Smooth muscle cell (in vitro differentiated cells): Measurements from ENCODE around the gene PPP1R13B. TPM values are rescaled to one million over a fixed set of nuclear protein-coding genes. Genes with fewer than 3 reads are reported as not detected.
A peak's percentile ranks its signal among the peaks of the same experiment; 100 is the strongest.

ENCODE experiments used
- DNase-seq: peaks from one replicate; lab custom pipeline; 2025; ENCODE audit not compliant: unreplicated experiment; lab: John Stamatoyannopoulos, UW
- H2AFZ ChIP-seq: fragments of 200-600 bp; sonication (generic); 2 replicates; pipeline ENCODE4 v1.6.0; 2016; ENCODE audit warnings: antibody characterized with exemption, low read depth, mild to moderate bottlenecking
- H3F3A ChIP-seq: fragments of 200-600 bp; sonication (generic); 2 replicates; pipeline ENCODE4 v1.6.0; 2017; ENCODE audit warnings: antibody characterized with exemption, low read depth
- H3K27ac ChIP-seq: fragments of 200-600 bp; sonication (generic); 2 replicates; pipeline ENCODE4 v1.5.1; 2016; ENCODE audit warnings: low read depth, mild to moderate bottlenecking
- H3K27me3 ChIP-seq: fragments of 200-600 bp; sonication (generic); 2 replicates; pipeline ENCODE4 v1.6.1; 2016; ENCODE audit warnings: low read depth, mild to moderate bottlenecking
- H3K36me3 ChIP-seq: fragments of 200-600 bp; sonication (generic); 2 replicates; pipeline ENCODE4 v1.5.1; 2016; ENCODE audit warnings: low read depth
- H3K4me1 ChIP-seq: fragments of 200-600 bp; sonication (generic); 2 replicates; pipeline ENCODE4 v1.5.1; 2016; ENCODE audit warnings: low read depth
- H3K4me2 ChIP-seq: fragments of 200-600 bp; sonication (generic); 2 replicates; pipeline ENCODE4 v1.6.0; 2016; ENCODE audit warnings: mild to moderate bottlenecking
- H3K4me3 ChIP-seq: fragments of 200-600 bp; sonication (generic); 2 replicates; pipeline ENCODE4 v1.5.1; 2016; ENCODE audit warnings: mild to moderate bottlenecking
- H3K79me2 ChIP-seq: fragments of 200-600 bp; sonication (generic); 2 replicates; pipeline ENCODE4 v1.6.0; 2016; ENCODE audit warnings: low read depth, mild to moderate bottlenecking
- H3K9ac ChIP-seq: fragments of 200-600 bp; sonication (generic); 2 replicates; pipeline ENCODE4 v1.6.0; 2016; ENCODE audit warnings: low read depth
- H3K9me3 ChIP-seq: fragments of 200-600 bp; sonication (generic); replicated peaks from 2 replicates; pipeline ENCODE4 v1.5.1; 2016; ENCODE audit warnings: low read depth
- H4K20me1 ChIP-seq: fragments of 200-600 bp; sonication (generic); 2 replicates; pipeline ENCODE4 v1.6.0; 2016; ENCODE audit warnings: low read depth
- WGBS: methylation state at CpG from one replicate; pipeline ENCODE4 v1.1.7; 2016; ENCODE audit warnings: low lambda C conversion rate; 5-methylcytosine and 5-hydroxymethylcytosine counted together
- polyA plus RNA-seq: library from polyadenylated mRNA; unstranded; fragments of >200 nt; fragmentation: Nextera tagmentation; extraction: Ambion mirVana; gene quantifications from 2 replicates; pipeline ENCODE4 v1.2.1, GENCODE V29; 2016
- total RNA-seq: library from RNA; depleted of rRNA; stranded (reverse); fragments of >200 nt; gene quantifications from 2 replicates; pipeline ENCODE4 v1.2.3, GENCODE V29; 2014
- TF ChIP-seq, protein P1 (sequence below): fragments of 200-600 bp; sonication (generic); IDR thresholded peaks from 2 replicates; pipeline ENCODE4 v1.5.1; 2017; ENCODE audit warnings: borderline replicate concordance, mild to moderate bottlenecking, antibody characterized with exemption; ENCODE audit not compliant: insufficient read depth, poor library complexity, severe bottlenecking

The PPP1R13B gene
- total and polyA plus RNA-seq, 2 experiments from 2014 or later: 2.3 to 4.3 TPM

DNA sequence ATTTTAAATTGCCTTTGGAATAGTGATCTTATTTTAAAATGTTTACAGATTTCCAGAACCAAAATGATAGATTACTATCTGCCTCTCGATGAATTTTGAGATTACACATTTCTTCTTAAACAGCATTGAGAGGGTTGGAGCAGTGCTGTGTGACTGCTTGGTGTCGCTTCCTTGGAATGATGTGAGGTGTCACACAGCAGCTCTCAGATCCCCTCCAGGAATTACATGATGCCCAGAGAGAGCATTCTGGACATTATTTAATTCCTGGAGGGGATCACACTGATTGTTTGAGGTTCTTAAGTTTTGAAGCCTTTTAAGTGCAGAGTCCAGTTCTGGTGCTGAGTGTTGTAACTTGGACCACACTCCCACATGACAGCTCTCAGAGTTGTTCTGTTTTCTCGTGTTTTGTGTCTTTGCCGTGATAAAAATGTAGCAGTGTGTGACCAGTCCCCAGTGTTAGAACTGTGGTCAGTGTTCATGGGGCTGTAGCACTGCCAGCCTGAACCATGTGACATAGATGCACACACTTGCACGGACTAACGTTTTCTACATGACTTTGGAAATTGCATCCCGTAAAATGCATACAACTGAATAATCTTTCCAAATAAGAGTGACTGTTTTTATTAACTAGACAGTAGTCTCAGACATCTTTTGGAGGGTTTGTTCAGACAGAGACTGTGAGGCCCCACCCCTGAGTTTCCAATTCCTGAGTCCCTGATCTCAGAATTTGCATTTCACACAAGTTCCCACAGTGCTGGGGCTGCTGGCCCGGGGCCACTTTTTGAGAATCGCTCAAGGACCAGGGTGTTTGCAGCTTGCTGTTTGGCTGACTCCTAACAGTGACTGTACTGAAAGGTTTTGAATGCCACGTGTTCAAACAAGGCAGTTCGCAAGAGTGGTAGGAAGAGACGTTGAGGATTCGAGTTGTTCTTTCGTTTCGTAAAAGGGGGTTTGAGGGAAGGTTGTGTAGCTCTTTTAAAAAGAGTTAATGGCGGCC, 158.2 kb downstream of the PPP1R13B start:
- Histone ChIP-seq H3K27ac (no peak overlapping the region), H3K4me3 (no peak overlapping the region), H3K4me1 (no peaks in the 10 kb centered on the region), H3K27me3 (no peaks in the 10 kb centered on the region), H3F3A (no peaks in the 10 kb centered on the region), H4K20me1 (peaks cover 90% of the 10 kb centered on the region), H3K9me3 (no peaks in the 10 kb centered on the region), H3K4me2 (no peak overlapping the region), H3K79me2 (peaks cover 39% of the 10 kb centered on the region), H3K36me3 (peaks cover 9% of the 10 kb centered on the region), H3K9ac (no peak overlapping the region), H2AFZ (no peak overlapping the region)
- TF ChIP-seq, protein P1, sequence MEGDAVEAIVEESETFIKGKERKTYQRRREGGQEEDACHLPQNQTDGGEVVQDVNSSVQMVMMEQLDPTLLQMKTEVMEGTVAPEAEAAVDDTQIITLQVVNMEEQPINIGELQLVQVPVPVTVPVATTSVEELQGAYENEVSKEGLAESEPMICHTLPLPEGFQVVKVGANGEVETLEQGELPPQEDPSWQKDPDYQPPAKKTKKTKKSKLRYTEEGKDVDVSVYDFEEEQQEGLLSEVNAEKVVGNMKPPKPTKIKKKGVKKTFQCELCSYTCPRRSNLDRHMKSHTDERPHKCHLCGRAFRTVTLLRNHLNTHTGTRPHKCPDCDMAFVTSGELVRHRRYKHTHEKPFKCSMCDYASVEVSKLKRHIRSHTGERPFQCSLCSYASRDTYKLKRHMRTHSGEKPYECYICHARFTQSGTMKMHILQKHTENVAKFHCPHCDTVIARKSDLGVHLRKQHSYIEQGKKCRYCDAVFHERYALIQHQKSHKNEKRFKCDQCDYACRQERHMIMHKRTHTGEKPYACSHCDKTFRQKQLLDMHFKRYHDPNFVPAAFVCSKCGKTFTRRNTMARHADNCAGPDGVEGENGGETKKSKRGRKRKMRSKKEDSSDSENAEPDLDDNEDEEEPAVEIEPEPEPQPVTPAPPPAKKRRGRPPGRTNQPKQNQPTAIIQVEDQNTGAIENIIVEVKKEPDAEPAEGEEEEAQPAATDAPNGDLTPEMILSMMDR: no peak
- no peak for DNase-seq
- WGBS: 91% methylated on average over 16 of the region's 16 CpGs

DNA sequence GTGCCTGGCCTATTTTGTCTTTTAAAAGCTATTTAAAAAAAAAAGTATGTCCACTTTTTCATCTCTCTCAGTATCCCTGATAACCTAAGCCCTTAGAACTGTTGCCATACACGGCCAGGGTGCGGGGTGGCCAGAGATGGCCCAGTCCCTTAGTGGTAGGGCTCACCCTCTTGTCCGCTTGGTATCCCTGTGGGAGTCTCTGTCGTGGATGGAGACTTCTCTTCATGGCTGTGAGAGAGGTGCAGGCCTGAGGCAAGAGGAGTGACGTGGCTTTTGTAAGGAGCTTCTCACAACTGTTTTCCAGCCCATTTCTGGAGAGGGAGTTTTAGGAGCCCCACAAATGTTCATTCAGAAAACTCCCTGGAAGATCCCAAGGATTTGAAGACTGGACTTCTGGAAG, 158.9 kb downstream of the PPP1R13B start:
- H3K27me3 ChIP-seq: no peaks in the 10 kb centered on the region
- no peak overlapping the region for H3K9ac ChIP-seq
- no peaks in the 10 kb centered on the region for H3K9me3 ChIP-seq
- H3K4me2 ChIP-seq: no peak overlapping the region
- H2AFZ ChIP-seq: no peak overlapping the region
- H3K79me2 ChIP-seq: peaks cover 42% of the 10 kb centered on the region
- no peak overlapping the region for H3K27ac ChIP-seq
- no peaks in the 10 kb centered on the region for H3F3A ChIP-seq
- TF ChIP-seq, protein P1: no peak
- no peak overlapping the region for H3K4me3 ChIP-seq
- H3K36me3 ChIP-seq: peaks cover 10% of the 10 kb centered on the region
- WGBS: 91% methylated on average over 5 of the region's 5 CpGs
- H3K4me1 ChIP-seq: no peaks in the 10 kb centered on the region
- no peak for DNase-seq
- H4K20me1 ChIP-seq: peaks cover 98% of the 10 kb centered on the region

DNA sequence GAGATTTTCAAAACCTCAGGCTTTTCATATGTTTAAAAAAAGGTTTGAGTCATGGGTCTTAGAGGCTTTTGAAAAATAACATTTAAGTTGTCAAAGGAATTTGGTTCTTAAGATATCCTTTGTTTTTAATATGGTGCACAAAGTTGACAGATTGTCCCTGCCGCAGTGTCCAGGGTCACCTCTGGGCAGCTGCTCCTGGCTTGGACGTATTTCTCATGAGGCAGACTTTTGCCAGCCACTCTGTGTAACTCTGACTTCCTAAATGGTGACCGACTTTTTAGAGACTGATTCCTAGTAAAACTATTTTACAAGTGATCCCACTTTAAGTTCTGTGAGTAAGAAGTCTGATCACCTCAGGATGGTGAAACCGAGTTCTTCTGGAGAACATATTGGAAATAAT, 159.7 kb downstream of the PPP1R13B start:
- Histone ChIP-seq H3K9me3 (no peaks in the 10 kb centered on the region), H3K9ac (no peak overlapping the region), H3K4me2 (no peak overlapping the region), H4K20me1 (peaks cover 100% of the 10 kb centered on the region), H3K27ac (peak overlapping the region; percentile 38), H3K4me1 (no peaks in the 10 kb centered on the region), H3K36me3 (peaks cover 11% of the 10 kb centered on the region), H3K27me3 (no peaks in the 10 kb centered on the region), H3F3A (no peaks in the 10 kb centered on the region), H3K4me3 (no peak overlapping the region), H3K79me2 (peaks cover 46% of the 10 kb centered on the region), H2AFZ (no peak overlapping the region)
- WGBS: 90% methylated on average over 4 of the region's 4 CpGs
- TF ChIP-seq, protein P1: no peak
- DNase-seq: no peak
